ENCODE data around the gene DCDC2C. TPM values are rescaled to one million over a fixed set of nuclear protein-coding genes. Genes with fewer than 3 reads are reported as not detected.

DCDC2C gene
- total and polyA plus RNA-seq, 10 donors: 0.03 to 0.22 TPM; not detected in 8

- Histone ChIP-seq H3K4me1 (peaks cover 0 to 7% (median 3%) of the 10 kb centered on the region in 6 donors), H3K27ac (no peak overlapping the region), H3K4me3 (no peak overlapping the region), H3K36me3 (no peaks in the 10 kb centered on the region), H3K9me3 (peaks cover 0 to 14% (median 0%) of the 10 kb centered on the region in 8 donors), H3K27me3 (replicated peaks in 1 of 7) (peaks cover 0 to 9% (median 0%) of the 10 kb centered on the region in 7 donors)
- WGBS, 5 donors: 68 to 89% (median 85%) methylated on average over 2 of the region's 2 CpGs
- no peak for TF ChIP-seq POLR2A (IDR thresholded peaks at IDR 0.05)
- intact Hi-C loops (cut with DNase I; ENCODE audit: low total_unique reads): no loop called here
- no peak for DNase-seq
Measured at GRCh38 chr2:3895021-3895420, 191.6 kb downstream of the DCDC2C start.

Other genes starting within 250 kb of the DCDC2C start
- gene ADI1, start 184.0 kb upstream of the DCDC2C start, total RNA-seq: 100 to 1,000 TPM in 1 of 7 donors, 10 to 100 TPM in 6; 36.5 to 106 (median 55.8) TPM
- 10 to 100 TPM; 31.8 to 56.0 (median 48.4) TPM for gene ADI1, start 184.0 kb upstream of the DCDC2C start, polyA plus RNA-seq
- 10 to 100 TPM; 17.9 to 24.7 (median 20.3) TPM for gene RNASEH1, start 145.2 kb upstream of the DCDC2C start, total RNA-seq
- 10 to 100 TPM in 1 of 3 donors, 1 to 10 TPM in 2; 4.3 to 11.9 (median 6.3) TPM for gene RNASEH1, start 145.2 kb upstream of the DCDC2C start, polyA plus RNA-seq
- gene RPS7, start 128.3 kb upstream of the DCDC2C start, total RNA-seq: 1,000 to 10,000 TPM in 6 of 7 donors, 100 to 1,000 TPM in 1; 901 to 3,930 (median 1,217) TPM
- gene RPS7, start 128.3 kb upstream of the DCDC2C start, polyA plus RNA-seq: 1,000 to 10,000 TPM; 3,976 to 6,688 (median 5,664) TPM
- 1 to 10 TPM in 6 of 7 donors, under 1 TPM in 1; 0.64 to 8.0 (median 4.7) TPM for gene COLEC11, start 108.5 kb upstream of the DCDC2C start, total RNA-seq
- gene COLEC11, start 108.5 kb upstream of the DCDC2C start, polyA plus RNA-seq: 1 to 10 TPM; 1.9 to 3.2 (median 2.0) TPM
- gene ALLC, start 45.4 kb upstream of the DCDC2C start, total RNA-seq: not detected
- gene ALLC, start 45.4 kb upstream of the DCDC2C start, polyA plus RNA-seq: not detected

Measured in spleen (tissue), 11 donors.